ENCODE results near the gene AGGF1.

GRCh38 chr5:77064040-77064439, 33.8 kb downstream of the AGGF1 start:
- TF ChIP-seq CTCF (conservative IDR thresholded peaks at IDR 0.05) = peak; percentile 42
- no peak for TF ChIP-seq EZH2 (IDR thresholded peaks at IDR 0.05; ENCODE audit: low read depth)

Data from PC-9 (cell line).